GM04504 (cell line): ENCODE measurements around the gene SLC25A27.
A peak's percentile ranks its signal among the peaks of the same experiment; 100 is the strongest.
"Not testable (repeated sequence)": the region's sequence is repeated elsewhere in the genome, so short reads cannot be mapped to it uniquely, and the experiment has no call there.

Experiments
- DNase-seq: peaks from one replicate; pipeline ENCODE4 v3.0.0-alpha.2; 2012; ENCODE audit warnings: low read depth

The SLC25A27 gene

GRCh38 chr6:46652603-46653438 is at the start of gene SLC25A27, which contains the start of gene CYP39A1:
TSS of gene SLC25A27 (plus strand) at chr6:46652975. CDS start at chr6:46653193, 218 bp downstream.
TSS of gene CYP39A1 (minus strand) at chr6:46652818. CDS start at chr6:46652582, 236 bp downstream.
- DNase-seq = peak; percentile 38

GRCh38 chr6:46605091-46605797 is 47.5 kb upstream of the SLC25A27 start:
- no peak for DNase-seq

GRCh38 chr6:46606338-46606737 is 46.4 kb upstream of the SLC25A27 start:
- DNase-seq = no peak

- no peak for DNase-seq
Observed at GRCh38 chr6:46610862-46611553, 41.8 kb upstream of the SLC25A27 start.

- DNase-seq = no peak
Observed at GRCh38 chr6:46612645-46613044, 40.1 kb upstream of the SLC25A27 start.

GRCh38 chr6:46618726-46619125 is 34.0 kb upstream of the SLC25A27 start:
- no peak for DNase-seq

- peak; percentile 8 for DNase-seq
Observed at GRCh38 chr6:46626228-46626909, 26.4 kb upstream of the SLC25A27 start.

- DNase-seq = no peak
Observed at GRCh38 chr6:46626976-46627375, 25.8 kb upstream of the SLC25A27 start.

- DNase-seq = no peak
Observed at GRCh38 chr6:46628498-46628897, 24.3 kb upstream of the SLC25A27 start.

- DNase-seq = no peak
Observed at GRCh38 chr6:46628976-46629375, 23.8 kb upstream of the SLC25A27 start.

- DNase-seq = no peak
Observed at GRCh38 chr6:46629691-46630090, 23.1 kb upstream of the SLC25A27 start.

GRCh38 chr6:46632053-46632452 is 20.7 kb upstream of the SLC25A27 start:
- DNase-seq = no peak

GRCh38 chr6:46635462-46635861 is 17.3 kb upstream of the SLC25A27 start:
- DNase-seq = no peak

GRCh38 chr6:46637145-46637544 is 15.6 kb upstream of the SLC25A27 start:
- DNase-seq = peak; percentile 81

- no peak for DNase-seq
Observed at GRCh38 chr6:46637933-46638332, 14.8 kb upstream of the SLC25A27 start.

- no peak for DNase-seq
Observed at GRCh38 chr6:46638650-46639049, 14.1 kb upstream of the SLC25A27 start.

GRCh38 chr6:46642928-46643751 is 9.6 kb upstream of the SLC25A27 start:
- DNase-seq = no peak

- DNase-seq = no peak
Observed at GRCh38 chr6:46645265-46645664, 7.5 kb upstream of the SLC25A27 start.

GRCh38 chr6:46648108-46648507 is 4.7 kb upstream of the SLC25A27 start:
- not testable (repeated sequence) for DNase-seq

GRCh38 chr6:46648869-46649492 is 3.8 kb upstream of the SLC25A27 start:
- no peak for DNase-seq

- DNase-seq = no peak
Observed at GRCh38 chr6:46651006-46651405, 1.8 kb upstream of the SLC25A27 start.
